ENCODE data around the gene KPNA1. TPM values are rescaled to one million over a fixed set of nuclear protein-coding genes. Genes with fewer than 3 reads are reported as not detected.
"Not testable (repeated sequence)": the region's sequence is repeated elsewhere in the genome, so short reads cannot be mapped to it uniquely, and the experiment has no call there.

Gene KPNA1
- polyA plus RNA-seq, 1 experiment = 27.8 TPM

DNA sequence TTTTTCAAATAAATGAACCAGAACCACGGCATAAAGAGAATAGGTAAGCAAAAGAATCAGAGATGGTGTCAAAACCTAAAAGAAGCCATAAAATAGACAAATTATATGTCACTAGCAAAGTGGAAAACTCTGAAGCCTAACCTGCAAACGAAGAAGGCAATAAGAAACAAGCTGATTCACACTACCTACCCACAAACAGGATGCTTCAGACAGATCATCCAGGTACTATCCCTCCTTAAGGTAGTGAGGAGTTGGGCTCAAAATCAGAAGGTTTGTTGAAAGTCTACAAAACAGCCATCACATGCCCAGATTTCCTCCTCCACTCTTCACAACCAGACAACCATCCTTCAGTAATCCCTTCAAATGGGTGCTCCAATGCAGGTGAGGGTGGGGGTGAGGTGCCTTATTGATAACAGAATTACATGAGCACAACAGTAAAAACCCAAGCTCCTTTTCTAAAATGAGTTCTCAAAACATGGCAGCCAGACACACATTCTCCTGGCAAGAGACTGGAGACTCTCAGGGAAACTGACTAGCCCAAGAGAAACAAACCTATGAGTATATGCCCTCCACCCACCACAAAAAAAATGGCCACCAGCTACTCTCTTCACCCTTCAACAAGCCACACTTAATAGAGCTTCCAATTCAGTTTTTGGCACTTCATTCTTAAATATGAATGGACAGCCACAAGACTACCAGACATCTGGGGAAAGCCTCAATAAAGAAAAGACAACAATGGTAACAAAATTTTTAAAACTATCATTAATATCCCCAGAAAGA lies 6.4 kb downstream of the KPNA1 start:
- H3K27me3 ChIP-seq (ENCODE audit: control insufficient read depth, insufficient read depth, low read length) = no peaks in the 10 kb centered on the region
- no peak overlapping the region for H3K4me3 ChIP-seq (ENCODE audit: low read depth, low read length)
- no peaks in the 10 kb centered on the region for H3K36me3 ChIP-seq (ENCODE audit: control insufficient read depth, insufficient read depth, low read length)
- TF ChIP-seq, protein P1, sequence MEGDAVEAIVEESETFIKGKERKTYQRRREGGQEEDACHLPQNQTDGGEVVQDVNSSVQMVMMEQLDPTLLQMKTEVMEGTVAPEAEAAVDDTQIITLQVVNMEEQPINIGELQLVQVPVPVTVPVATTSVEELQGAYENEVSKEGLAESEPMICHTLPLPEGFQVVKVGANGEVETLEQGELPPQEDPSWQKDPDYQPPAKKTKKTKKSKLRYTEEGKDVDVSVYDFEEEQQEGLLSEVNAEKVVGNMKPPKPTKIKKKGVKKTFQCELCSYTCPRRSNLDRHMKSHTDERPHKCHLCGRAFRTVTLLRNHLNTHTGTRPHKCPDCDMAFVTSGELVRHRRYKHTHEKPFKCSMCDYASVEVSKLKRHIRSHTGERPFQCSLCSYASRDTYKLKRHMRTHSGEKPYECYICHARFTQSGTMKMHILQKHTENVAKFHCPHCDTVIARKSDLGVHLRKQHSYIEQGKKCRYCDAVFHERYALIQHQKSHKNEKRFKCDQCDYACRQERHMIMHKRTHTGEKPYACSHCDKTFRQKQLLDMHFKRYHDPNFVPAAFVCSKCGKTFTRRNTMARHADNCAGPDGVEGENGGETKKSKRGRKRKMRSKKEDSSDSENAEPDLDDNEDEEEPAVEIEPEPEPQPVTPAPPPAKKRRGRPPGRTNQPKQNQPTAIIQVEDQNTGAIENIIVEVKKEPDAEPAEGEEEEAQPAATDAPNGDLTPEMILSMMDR (IDR thresholded peaks at IDR 0.05; ENCODE audit: insufficient read depth, low read depth, low read length) = no peak
- DNase-seq (ENCODE audit: low read depth) = no peak
- POLR2A ChIA-PET = no interaction called here
- CTCF ChIA-PET = no interaction called here

DNA sequence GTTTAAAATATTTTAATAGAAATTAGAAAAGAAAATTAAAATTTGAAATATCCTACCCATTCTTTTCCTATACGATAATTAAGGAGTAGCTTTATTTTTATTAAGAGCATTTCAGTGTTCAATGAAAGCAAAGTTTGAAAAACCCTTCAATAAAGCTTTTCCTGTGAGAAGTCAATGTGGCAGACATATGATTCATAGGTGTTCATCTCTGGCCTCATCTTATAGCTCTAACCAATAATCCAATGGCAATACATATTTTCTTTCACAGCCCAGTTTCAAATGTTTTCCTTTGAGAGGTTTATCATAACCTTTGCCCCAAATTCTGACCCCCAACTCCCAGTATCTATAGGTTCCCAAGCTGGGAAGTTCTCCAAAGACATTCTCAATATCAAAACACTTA lies 8.3 kb downstream of the KPNA1 start:
- no peaks in the 10 kb centered on the region for H3K36me3 ChIP-seq (ENCODE audit: control insufficient read depth, insufficient read depth, low read length)
- TF ChIP-seq, protein P1 (IDR thresholded peaks at IDR 0.05; ENCODE audit: insufficient read depth, low read depth, low read length) = no peak
- ChIA-PET POLR2A (no interaction called here), CTCF (no interaction called here)
- no peaks in the 10 kb centered on the region for H3K27me3 ChIP-seq (ENCODE audit: control insufficient read depth, insufficient read depth, low read length)
- no peak for DNase-seq (ENCODE audit: low read depth)
- H3K4me3 ChIP-seq (ENCODE audit: low read depth, low read length) = no peak overlapping the region

DNA sequence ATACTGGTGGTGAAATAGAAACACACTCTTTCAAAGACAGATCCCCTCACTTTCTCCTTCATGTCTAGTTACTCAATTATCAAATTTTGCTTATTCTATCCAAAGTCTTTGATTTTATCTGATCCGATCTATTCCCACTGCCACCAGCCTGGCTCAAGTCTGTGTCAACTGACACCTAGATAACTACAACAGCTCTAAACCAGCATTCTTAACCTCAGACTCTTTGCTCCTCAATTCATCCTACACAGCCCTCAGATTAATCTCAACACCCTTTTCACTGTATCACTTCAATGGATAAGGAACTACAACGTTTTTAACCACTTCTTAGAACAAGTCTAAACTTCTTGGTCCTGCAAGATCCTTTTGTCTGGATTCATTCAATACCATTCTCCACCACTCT lies 9.1 kb downstream of the KPNA1 start:
- H3K27me3 ChIP-seq (ENCODE audit: control insufficient read depth, insufficient read depth, low read length) = no peaks in the 10 kb centered on the region
- ChIA-PET CTCF (interaction anchor here (1.2 kb wide), 1 partner anchor 13 kb away, joined by 3 read pairs; no protein-coding TSS in a partner anchor), POLR2A (no interaction called here)
- DNase-seq (ENCODE audit: low read depth) = no peak
- no peak overlapping the region for H3K4me3 ChIP-seq (ENCODE audit: low read depth, low read length)
- no peaks in the 10 kb centered on the region for H3K36me3 ChIP-seq (ENCODE audit: control insufficient read depth, insufficient read depth, low read length)
- TF ChIP-seq, protein P1 (IDR thresholded peaks at IDR 0.05; ENCODE audit: insufficient read depth, low read depth, low read length) = no peak

DNA sequence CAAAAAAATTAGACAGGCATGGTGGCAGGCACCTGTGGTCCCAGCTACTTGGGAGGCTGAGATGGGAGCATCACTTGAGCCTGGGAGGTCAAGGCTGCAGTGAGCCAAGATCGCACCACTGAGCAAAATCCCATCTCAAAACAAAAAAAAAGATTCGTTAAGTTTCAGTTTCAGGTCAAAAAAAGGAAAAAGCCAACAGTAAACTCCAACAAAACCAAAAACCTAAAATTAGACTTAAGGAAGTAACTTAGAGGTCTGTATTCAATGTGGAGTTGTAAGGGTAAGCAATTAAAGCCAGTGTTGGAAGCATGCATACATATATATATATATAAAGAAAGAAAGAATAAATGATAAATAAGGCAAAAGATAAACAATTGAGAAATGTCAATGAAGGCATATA lies 11.8 kb downstream of the KPNA1 start:
- Histone ChIP-seq H3K27me3 (ENCODE audit: control insufficient read depth, insufficient read depth, low read length) (no peaks in the 10 kb centered on the region), H3K36me3 (ENCODE audit: control insufficient read depth, insufficient read depth, low read length) (no peaks in the 10 kb centered on the region), H3K4me3 (ENCODE audit: low read depth, low read length) (no peak overlapping the region)
- DNase-seq (ENCODE audit: low read depth) = no peak
- TF ChIP-seq, protein P1 (IDR thresholded peaks at IDR 0.05; ENCODE audit: insufficient read depth, low read depth, low read length) = no peak
- ChIA-PET CTCF (no interaction called here), POLR2A (no interaction called here)

DNA sequence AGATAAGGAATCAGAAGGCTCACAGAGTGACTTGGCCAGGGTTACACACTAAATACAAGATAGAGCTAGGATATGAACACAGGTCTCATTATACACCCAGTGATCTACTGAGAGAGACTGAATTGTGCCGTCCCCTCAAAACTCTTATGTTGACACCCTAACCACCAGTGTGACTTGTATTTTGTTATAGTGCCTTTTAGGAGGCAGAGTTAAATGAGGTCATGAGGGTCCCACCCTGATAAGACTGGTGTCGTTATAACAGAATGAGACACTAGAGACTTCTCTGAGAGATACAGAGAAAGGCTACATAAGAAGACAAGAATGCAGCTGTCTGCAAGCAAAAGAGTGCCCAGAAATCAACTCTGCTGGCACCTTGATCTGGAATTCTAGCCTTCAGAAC lies 12.6 kb downstream of the KPNA1 start:
- DNase-seq (ENCODE audit: low read depth) = no peak

DNA sequence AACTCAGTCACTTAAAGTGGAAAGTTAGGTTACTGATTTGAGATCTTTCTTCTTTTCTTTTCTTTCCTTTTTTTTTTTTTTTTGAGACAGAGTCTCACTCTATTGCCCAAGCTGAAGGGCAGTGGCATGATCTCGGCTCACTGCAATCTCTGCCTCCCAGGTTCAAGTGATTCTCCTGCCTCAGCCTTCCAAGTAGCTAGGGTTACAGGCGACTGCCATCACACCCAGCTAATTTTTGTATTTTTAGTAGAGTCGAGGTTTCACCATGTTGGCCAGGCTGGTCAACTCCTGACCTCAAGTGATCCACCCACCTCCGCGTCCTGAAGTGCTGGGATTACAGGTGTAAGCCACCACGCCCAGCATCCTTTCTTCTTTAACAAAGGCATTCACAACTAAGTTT lies 13.8 kb downstream of the KPNA1 start:
- H3K4me3 ChIP-seq (ENCODE audit: low read depth, low read length); DNase-seq (ENCODE audit: low read depth); POLR2A ChIA-PET; H3K36me3 ChIP-seq (ENCODE audit: control insufficient read depth, insufficient read depth, low read length); H3K27me3 ChIP-seq (ENCODE audit: control insufficient read depth, insufficient read depth, low read length): not testable (repeated sequence)
- CTCF ChIA-PET = interaction anchor here (0.7 kb wide), 1 partner anchor 46 kb away, joined by 3 read pairs; no protein-coding TSS in a partner anchor

More for the DNA sequence above, 12.6 kb downstream of the KPNA1 start:
- no peak overlapping the region for H3K4me3 ChIP-seq (ENCODE audit: low read depth, low read length)
- TF ChIP-seq, protein P1 (IDR thresholded peaks at IDR 0.05; ENCODE audit: insufficient read depth, low read depth, low read length) = no peak
- ChIA-PET POLR2A (no interaction called here), CTCF (no interaction called here)
- no peaks in the 10 kb centered on the region for H3K36me3 ChIP-seq (ENCODE audit: control insufficient read depth, insufficient read depth, low read length)
- no peaks in the 10 kb centered on the region for H3K27me3 ChIP-seq (ENCODE audit: control insufficient read depth, insufficient read depth, low read length)
